Endothelial cell of hepatic sinusoid (primary cell): ENCODE results near the gene PKP3.

Experiments used
- in situ Hi-C: cut with HindIII; loops from 2 replicates; pipeline ENCODE4 v1.10.0; 2017; ENCODE audit warnings: low sequenced_read_pairs

The PKP3 gene

DNA sequence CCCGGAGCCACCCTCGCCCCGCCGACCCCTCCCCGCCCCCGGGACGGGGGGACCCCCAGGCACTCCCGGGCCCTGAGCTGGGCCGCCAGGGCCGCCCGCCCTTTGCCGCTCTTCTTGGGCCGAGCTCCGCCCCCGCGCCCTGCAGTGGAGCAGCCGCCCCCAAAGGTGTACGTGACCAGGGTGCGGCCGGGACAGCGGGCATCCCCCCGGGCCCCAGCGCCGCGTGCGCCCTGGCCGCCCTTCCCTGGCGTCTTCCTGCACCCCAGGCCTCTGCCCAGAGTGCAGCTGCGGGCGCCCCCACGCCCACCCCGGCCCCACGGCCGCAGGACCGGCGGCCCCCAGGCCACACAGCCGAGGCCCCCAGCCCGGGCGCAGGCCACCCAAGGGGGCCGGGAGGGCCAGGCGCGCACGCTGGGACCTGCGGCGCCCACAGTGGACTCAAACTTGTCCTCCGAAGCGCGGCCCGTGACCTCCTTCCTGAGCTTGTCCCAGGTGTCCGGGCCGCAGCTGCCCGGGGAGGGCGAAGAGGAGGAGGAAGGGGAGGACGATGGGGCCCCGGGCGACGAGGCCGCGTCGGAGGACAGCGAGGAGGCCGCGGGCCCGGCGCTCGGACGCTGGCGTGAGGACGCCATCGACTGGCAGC is 17.4 kb upstream of the PKP3 start:
- in situ Hi-C loops: no loop called here

GRCh38 chr11:377174-377865 is 16.7 kb upstream of the PKP3 start:
- in situ Hi-C loops: no loop called here

GRCh38 chr11:377883-378500 is 16.0 kb upstream of the PKP3 start:
- in situ Hi-C loops: no loop called here

- in situ Hi-C loops: no loop called here
Measured at GRCh38 chr11:379205-380094, 14.6 kb upstream of the PKP3 start.

GRCh38 chr11:380095-380480 is 13.9 kb upstream of the PKP3 start:
- in situ Hi-C loops: no loop called here

GRCh38 chr11:380491-380890 is 13.5 kb upstream of the PKP3 start:
- in situ Hi-C loops: no loop called here

- in situ Hi-C loops: no loop called here
Measured at GRCh38 chr11:380996-381395, 13.0 kb upstream of the PKP3 start.

DNA sequence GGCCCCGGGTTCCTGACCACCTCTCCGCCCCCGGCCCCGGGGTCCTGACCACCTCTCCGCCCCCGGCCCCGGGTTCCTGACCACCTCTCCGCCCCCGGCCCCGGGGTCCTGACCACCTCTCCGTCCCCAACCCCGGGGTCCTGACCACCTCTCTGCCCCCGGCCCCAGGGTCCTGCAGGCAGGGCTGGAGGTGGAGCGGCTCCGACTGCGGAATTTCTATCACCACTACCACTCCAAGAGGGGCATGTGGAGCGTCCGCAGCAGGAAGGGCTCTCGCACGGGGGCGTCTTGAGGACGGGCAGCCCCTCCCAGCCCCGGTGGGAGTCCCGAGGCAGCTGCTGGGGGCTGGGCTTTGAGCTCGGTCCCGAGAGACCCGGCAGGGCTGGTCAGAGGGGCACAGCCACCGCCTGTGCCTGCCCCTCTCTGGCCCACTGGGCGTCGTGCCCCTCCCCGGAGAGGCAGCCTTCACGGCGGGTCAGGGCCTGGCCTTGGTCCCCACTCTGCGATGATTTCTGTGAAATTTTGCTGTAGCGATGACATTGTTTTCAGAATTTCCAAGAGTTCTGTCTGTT is 12.4 kb upstream of the PKP3 start:
- in situ Hi-C loops: no loop called here

DNA sequence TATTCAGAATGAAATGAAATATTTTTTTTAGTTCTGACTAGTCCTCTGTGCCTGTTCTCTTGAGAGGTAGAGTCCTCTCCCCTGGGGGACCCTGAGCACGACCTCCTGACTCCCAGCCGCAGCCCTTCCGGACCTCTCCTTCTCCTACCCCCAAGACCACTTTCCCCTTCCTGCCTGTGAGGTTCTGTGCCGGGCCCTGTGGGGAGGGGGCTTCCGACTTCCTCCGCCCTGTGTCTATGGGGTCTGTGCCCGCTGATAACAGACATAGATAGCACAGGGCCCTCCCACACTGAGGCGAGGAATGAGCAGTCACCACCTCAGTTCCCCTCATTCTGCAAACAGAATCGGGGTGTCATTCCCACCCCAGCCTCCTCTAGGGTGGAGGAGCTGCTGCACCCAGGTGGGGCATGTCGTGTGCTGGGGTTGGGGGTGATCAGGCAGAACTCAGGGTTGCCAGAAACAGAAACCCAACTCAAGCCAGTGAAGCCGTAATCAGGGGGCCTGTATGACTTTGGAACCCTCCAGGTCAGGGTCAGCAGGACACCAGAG is 11.9 kb upstream of the PKP3 start:
- in situ Hi-C loops: no loop called here

DNA sequence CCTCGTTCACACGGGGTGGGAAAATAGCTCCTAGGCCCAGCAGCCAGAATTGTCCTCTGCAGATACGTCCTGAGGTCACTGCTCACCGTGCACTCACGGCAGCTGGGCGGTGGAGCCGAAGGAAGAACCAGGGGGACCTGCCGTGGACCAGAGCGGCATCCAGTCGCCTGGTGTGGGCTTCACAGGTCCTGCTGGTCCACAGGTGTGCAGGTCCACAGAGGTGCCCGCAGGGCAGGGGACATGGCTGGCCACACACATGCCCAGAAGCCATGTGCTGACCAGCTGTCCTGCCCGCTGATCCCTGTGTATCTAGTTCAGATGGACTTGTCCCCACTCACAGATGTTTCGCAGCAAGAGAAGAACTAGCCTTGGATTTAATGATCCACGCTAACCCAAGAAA is 10.6 kb upstream of the PKP3 start:
- in situ Hi-C loops: no loop called here

- in situ Hi-C loops: no loop called here
Measured at GRCh38 chr11:384511-384910, 9.5 kb upstream of the PKP3 start.

GRCh38 chr11:385594-386351 is 8.2 kb upstream of the PKP3 start:
- in situ Hi-C loops: loop anchor here (5.0 kb wide), 2 partner anchors 67 to 88 kb away; partner anchors contain the start of genes IFITM5 and PTDSS2

- in situ Hi-C loops: loop anchor here (5.0 kb wide), 2 partner anchors 66 to 89 kb away; partner anchors contain the start of genes IFITM5 and PTDSS2
Measured at GRCh38 chr11:386483-386882, 7.5 kb upstream of the PKP3 start.

- in situ Hi-C loops: loop anchor here (5.0 kb wide), 2 partner anchors 65 to 90 kb away; partner anchors contain the start of genes IFITM5 and PTDSS2
Measured at GRCh38 chr11:387193-387793, 6.7 kb upstream of the PKP3 start.

GRCh38 chr11:389369-389768 is 4.6 kb upstream of the PKP3 start:
- in situ Hi-C loops: loop anchor here (5.0 kb wide), 2 partner anchors 63 to 92 kb away; partner anchors contain the start of genes IFITM5 and PTDSS2

GRCh38 chr11:390175-390574 is 3.8 kb upstream of the PKP3 start:
- in situ Hi-C loops: no loop called here

GRCh38 chr11:391117-392017 is 2.6 kb upstream of the PKP3 start:
- in situ Hi-C loops: no loop called here

DNA sequence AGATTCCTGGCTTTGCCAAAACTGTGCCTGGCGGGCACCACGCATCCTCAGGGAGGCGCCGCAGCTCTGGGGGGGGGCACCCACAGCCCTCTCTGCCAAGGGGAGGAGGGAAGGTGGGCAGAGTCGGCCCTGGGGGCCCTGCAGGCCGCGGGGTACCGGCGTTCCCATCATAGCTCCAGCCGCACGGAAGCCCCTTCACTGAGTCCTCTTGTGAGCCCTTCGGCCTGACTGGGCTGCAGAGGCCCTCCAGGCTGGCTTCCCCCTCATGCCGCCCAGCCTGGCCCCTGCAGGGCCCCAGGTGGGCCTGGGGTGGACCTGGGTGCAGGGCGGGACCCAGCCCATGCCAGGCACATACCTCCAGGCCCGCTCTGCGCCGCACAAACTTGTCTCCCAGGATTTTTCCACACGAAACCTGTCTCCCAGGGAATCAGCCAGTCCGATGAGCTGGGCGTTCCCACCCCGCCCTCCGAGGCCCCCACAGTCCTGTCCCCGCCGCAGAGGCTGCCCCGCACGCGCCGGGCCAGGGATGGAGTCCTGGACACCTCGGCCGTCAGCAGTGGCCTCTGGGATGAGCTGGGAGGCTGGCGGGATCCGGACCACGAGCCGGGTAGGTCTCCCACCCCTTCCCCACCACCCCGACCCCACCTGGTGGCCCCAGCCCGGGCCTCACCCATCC is 1.8 kb upstream of the PKP3 start:
- in situ Hi-C loops: no loop called here
